ENCODE data around the gene VWA8.

GRCh38 chr13:41634407-41634806, 326.5 kb downstream of the VWA8 start:
- no peak for TF ChIP-seq CTCF (IDR thresholded peaks at IDR 0.05)
- TF ChIP-seq POLR2AphosphoS5 (IDR thresholded peaks at IDR 0.05), result no peak
- no peak for TF ChIP-seq POLR2A (IDR thresholded peaks at IDR 0.05)

All from breast epithelium (tissue), 3 donors.